Measurements from ENCODE around the gene TBC1D9. TPM values are rescaled to one million over a fixed set of nuclear protein-coding genes. Genes with fewer than 3 reads are reported as not detected.

TBC1D9 gene
- total and polyA plus RNA-seq, 10 of the 15 experiments (the other 5 are each of a cell fraction or from before 2014, with no cell fraction given), result 0.87 to 14.9 (median 7.1) TPM

DNA sequence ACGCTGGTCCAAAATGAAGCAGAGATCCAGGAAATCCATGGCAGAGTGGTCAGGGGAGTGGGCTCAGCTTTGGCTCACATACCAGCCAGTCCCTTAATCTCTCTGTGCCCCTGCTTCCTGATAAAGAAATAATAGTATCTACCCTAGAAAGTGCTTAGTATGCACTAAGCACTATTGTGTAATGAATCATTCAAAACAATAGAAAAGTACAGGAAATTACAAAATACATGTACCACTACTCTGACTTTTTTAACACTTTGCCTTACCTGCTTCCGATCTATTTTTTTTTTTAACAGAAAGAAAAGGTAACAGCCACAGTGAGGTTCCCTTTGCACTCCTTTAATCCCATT, 49.9 kb downstream of the TBC1D9 start:
- no peak for FAIRE-seq
- no peaks in the 10 kb centered on the region for H4K20me1 ChIP-seq (ENCODE audit: control insufficient read depth, insufficient read depth)
- 47% methylated on average over 2 of the region's 2 CpGs for WGBS (ENCODE audit: insufficient coverage, insufficient replicate concordance, low lambda C conversion rate, missing lambda C conversion rate)

More for the DNA sequence above, 49.9 kb downstream of the TBC1D9 start:
- intact Hi-C loops (cut with micrococcal nuclease; ENCODE audit: unreplicated experiment), result no loop called here
- Histone ChIP-seq H3K4me1 (ENCODE audit: control insufficient read depth, insufficient read depth, low read length) (peaks cover 6% of the 10 kb centered on the region; the same call in 1 of the 2 replicates), H3K9me3 (replicated peaks; ENCODE audit: control insufficient read depth, insufficient read depth, low read length) (no peaks in the 10 kb centered on the region; the same call in 2 of the 3 replicates), H3K27me3 (replicated peaks in 1 of 2; ENCODE audit: control insufficient read depth in 2 of 2, insufficient read depth in 2 of 2, low read length in 1 of 2) (no peaks in the 10 kb centered on the region), H3K4me3 (no peak overlapping the region), H3K79me2 (ENCODE audit: control insufficient read depth, insufficient read depth, low read length) (no peaks in the 10 kb centered on the region), H3K4me2 (ENCODE audit: control insufficient read depth, insufficient read depth) (no peak overlapping the region), H3K36me3 (ENCODE audit: control insufficient read depth in 2 of 2, insufficient read depth in 2 of 2, low read length in 1 of 2) (no peaks in the 10 kb centered on the region; a peak in 1 of 4 replicates), H3K27ac (ENCODE audit: control insufficient read depth, insufficient read depth) (no peak overlapping the region), H3K9ac (ENCODE audit: control insufficient read depth, insufficient read depth, low read length) (no peak overlapping the region), H2AFZ (ENCODE audit: control insufficient read depth, low read depth, low read length) (no peak overlapping the region)
- SMC1A ChIA-PET (ENCODE audit: uncharacterized antibody, unreplicated experiment), result no interaction called here
- in situ Hi-C loops (cut with MboI), result no loop called here
- TF ChIP-seq POU2F2 (IDR thresholded peaks at IDR 0.05; ENCODE audit: borderline replicate concordance, low read depth, low read length) (no peak), ZNF24 (IDR thresholded peaks at IDR 0.05) (no peak), TCF12 (IDR thresholded peaks at IDR 0.05; ENCODE audit: low read depth, low read length) (no peak), MXI1 (IDR thresholded peaks at IDR 0.05; ENCODE audit: low read depth, low read length) (no peak), CHD2 (IDR thresholded peaks at IDR 0.05; ENCODE audit: borderline replicate concordance, low read depth, low read length) (no peak), GABPA (IDR thresholded peaks at IDR 0.05; ENCODE audit: low read depth) (no peak), STAT1 (conservative IDR thresholded peaks at IDR 0.05) (no peak), TBL1XR1 (IDR thresholded peaks at IDR 0.05; ENCODE audit: low read depth, low read length) (no peak), RFX5 (IDR thresholded peaks at IDR 0.05; ENCODE audit: low read depth, low read length) (no peak), IRF4 (IDR thresholded peaks at IDR 0.05; ENCODE audit: low read depth, low read length) (no peak), BHLHE40 (IDR thresholded peaks at IDR 0.05; ENCODE audit: borderline replicate concordance in 1 of 2, low read depth in 2 of 2, low read length in 1 of 2) (no peak), CEBPB (IDR thresholded peaks at IDR 0.05; ENCODE audit: borderline replicate concordance in 1 of 2, low read depth in 2 of 2, low read length in 2 of 2) (no peak), NFXL1 (IDR thresholded peaks at IDR 0.05; ENCODE audit: borderline replicate concordance) (no peak)
- TF ChIP-seq, protein P1, sequence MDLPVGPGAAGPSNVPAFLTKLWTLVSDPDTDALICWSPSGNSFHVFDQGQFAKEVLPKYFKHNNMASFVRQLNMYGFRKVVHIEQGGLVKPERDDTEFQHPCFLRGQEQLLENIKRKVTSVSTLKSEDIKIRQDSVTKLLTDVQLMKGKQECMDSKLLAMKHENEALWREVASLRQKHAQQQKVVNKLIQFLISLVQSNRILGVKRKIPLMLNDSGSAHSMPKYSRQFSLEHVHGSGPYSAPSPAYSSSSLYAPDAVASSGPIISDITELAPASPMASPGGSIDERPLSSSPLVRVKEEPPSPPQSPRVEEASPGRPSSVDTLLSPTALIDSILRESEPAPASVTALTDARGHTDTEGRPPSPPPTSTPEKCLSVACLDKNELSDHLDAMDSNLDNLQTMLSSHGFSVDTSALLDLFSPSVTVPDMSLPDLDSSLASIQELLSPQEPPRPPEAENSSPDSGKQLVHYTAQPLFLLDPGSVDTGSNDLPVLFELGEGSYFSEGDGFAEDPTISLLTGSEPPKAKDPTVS (IDR thresholded peaks at IDR 0.05; ENCODE audit: low read depth, low read length), result no peak
- TF ChIP-seq, protein P2, sequence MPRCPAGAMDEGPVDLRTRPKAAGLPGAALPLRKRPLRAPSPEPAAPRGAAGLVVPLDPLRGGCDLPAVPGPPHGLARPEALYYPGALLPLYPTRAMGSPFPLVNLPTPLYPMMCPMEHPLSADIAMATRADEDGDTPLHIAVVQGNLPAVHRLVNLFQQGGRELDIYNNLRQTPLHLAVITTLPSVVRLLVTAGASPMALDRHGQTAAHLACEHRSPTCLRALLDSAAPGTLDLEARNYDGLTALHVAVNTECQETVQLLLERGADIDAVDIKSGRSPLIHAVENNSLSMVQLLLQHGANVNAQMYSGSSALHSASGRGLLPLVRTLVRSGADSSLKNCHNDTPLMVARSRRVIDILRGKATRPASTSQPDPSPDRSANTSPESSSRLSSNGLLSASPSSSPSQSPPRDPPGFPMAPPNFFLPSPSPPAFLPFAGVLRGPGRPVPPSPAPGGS (IDR thresholded peaks at IDR 0.05; ENCODE audit: borderline replicate concordance, insufficient read depth, low read depth, low read length, poor library complexity, severe bottlenecking), result no peak
- TF ChIP-seq, protein P3, sequence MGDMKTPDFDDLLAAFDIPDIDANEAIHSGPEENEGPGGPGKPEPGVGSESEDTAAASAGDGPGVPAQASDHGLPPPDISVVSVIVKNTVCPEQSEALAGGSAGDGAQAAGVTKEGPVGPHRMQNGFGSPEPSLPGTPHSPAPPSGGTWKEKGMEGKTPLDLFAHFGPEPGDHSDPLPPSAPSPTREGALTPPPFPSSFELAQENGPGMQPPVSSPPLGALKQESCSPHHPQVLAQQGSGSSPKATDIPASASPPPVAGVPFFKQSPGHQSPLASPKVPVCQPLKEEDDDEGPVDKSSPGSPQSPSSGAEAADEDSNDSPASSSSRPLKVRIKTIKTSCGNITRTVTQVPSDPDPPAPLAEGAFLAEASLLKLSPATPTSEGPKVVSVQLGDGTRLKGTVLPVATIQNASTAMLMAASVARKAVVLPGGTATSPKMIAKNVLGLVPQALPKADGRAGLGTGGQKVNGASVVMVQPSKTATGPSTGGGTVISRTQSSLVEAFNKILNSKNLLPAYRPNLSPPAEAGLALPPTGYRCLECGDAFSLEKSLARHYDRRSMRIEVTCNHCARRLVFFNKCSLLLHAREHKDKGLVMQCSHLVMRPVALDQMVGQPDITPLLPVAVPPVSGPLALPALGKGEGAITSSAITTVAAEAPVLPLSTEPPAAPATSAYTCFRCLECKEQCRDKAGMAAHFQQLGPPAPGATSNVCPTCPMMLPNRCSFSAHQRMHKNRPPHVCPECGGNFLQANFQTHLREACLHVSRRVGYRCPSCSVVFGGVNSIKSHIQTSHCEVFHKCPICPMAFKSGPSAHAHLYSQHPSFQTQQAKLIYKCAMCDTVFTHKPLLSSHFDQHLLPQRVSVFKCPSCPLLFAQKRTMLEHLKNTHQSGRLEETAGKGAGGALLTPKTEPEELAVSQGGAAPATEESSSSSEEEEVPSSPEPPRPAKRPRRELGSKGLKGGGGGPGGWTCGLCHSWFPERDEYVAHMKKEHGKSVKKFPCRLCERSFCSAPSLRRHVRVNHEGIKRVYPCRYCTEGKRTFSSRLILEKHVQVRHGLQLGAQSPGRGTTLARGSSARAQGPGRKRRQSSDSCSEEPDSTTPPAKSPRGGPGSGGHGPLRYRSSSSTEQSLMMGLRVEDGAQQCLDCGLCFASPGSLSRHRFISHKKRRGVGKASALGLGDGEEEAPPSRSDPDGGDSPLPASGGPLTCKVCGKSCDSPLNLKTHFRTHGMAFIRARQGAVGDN (IDR thresholded peaks at IDR 0.05), result no peak
- DNase-seq (ENCODE audit: low read depth, low spot score) (no peak), ATAC-seq (no peak)
- BruUV-seq (replicated peaks), result no TSS peak
- RAD21 ChIA-PET (ENCODE audit: unreplicated experiment), result no interaction called here
- CTCF ChIA-PET, result no interaction called here
- POLR2A ChIA-PET, result no interaction called here
